HCT116 (cell line): ENCODE measurements around the gene ADGRD1. TPM values are rescaled to one million over a fixed set of nuclear protein-coding genes. Genes with fewer than 3 reads are reported as not detected.

Source experiments
- ATAC-seq: fragments of 200-7000 bp; cut with Tn5 transposase; 2 replicates; pipeline ENCODE4 v1.9.1; 2020; ENCODE audit warnings: mild to moderate bottlenecking, moderate library complexity
- BruUV-seq: library from RNA; stranded (reverse); fragments of 400-500 nt; replicated peaks from 2 replicates; lab custom pipeline; 2021; lab: Mats Ljungman, UMichigan
- CTCF ChIA-PET: fragments of 300-600 bp; sonication (Branson Sonifier 250); formaldehyde crosslinking; loops from one replicate; lab custom pipeline; 2021; ENCODE audit warnings: antibody characterized with exemption; lab: Charles Lee
- POLR2A ChIA-PET: fragments of 300-600, 350-600 bp; sonication (Branson Sonifier 250); formaldehyde crosslinking; loops from one replicate; lab custom pipeline; 2021; ENCODE audit warnings: antibody characterized with exemption; lab: Charles Lee
- RAD21 ChIA-PET, 2 experiments: fragments of 300-600 bp; sonication (Branson Sonifier 250); formaldehyde crosslinking; loops; one replicate each; lab custom pipeline; 2023; ENCODE audit warnings: low total read pairs in 2 of 2; ENCODE audit not compliant: uncharacterized antibody in 2 of 2, unreplicated experiment in 2 of 2, low non-redundant PET in 1 of 2; lab: Charles Lee
- DNase-seq: peaks from one replicate; pipeline ENCODE4 v3.0.0-alpha.2; 2010; ENCODE audit warnings: low read depth, low spot score
- H2AFZ ChIP-seq: fragments of 200-600 bp; shearing (Covaris generic), sonication (generic); 2 replicates; pipeline ENCODE4 v1.6.1; 2017; ENCODE audit warnings: low read depth, mixed run types, mixed read lengths, antibody characterized with exemption, low read length; ENCODE audit not compliant: poor library complexity, severe bottlenecking
- H3K27ac ChIP-seq: 2 replicates; pipeline ENCODE4 v1.5.1; 2012; ENCODE audit warnings: low read depth, low read length
- H3K27me3 ChIP-seq: fragments of 200-600 bp; sonication (generic); 2 replicates; pipeline ENCODE4 v1.6.1; 2016; ENCODE audit warnings: mixed run types, low read length, mixed read lengths; ENCODE audit not compliant: insufficient read depth
- H3K36me3 ChIP-seq, 2 experiments: fragments of 200-500 bp in 1 of 2; fragments of 200-600 bp in 1 of 2; sonication (Bioruptor generic) in 1 of 2; sonication (generic) in 1 of 2; 2 replicates each; pipeline versions ENCODE4 v1.5.1 to v1.6.1; 2014 to 2016; ENCODE audit warnings: low read length in 2 of 2, inconsistent platforms in 1 of 2, mixed read lengths in 1 of 2, mixed run types in 1 of 2; ENCODE audit not compliant: insufficient read depth in 2 of 2, control insufficient read depth in 1 of 2
- H3K4me1 ChIP-seq, 2 experiments: fragments of 200-600 bp in 1 of 2; sonication (generic) in 1 of 2; 2 replicates each; pipeline versions ENCODE4 v1.5.1 to v1.6.1; 2012 to 2017; ENCODE audit warnings: low read length in 2 of 2, inconsistent platforms in 1 of 2, mild to moderate bottlenecking in 1 of 2, mixed read lengths in 1 of 2, mixed run types in 1 of 2, moderate library complexity in 1 of 2; ENCODE audit not compliant: insufficient read depth in 2 of 2, control insufficient read depth in 1 of 2
- H3K4me2 ChIP-seq: fragments of 200-600 bp; sonication (generic); 2 replicates; pipeline ENCODE4 v1.6.1; 2017; ENCODE audit warnings: mixed run types, low read length, mixed read lengths
- H3K4me3 ChIP-seq, 2 experiments: fragments of 200-600 bp in 1 of 2; sonication (generic) in 1 of 2; replicated peaks in 1 of 2; 2 replicates each; pipeline ENCODE4 v1.5.1; 2011 to 2016; ENCODE audit warnings: low read length in 2 of 2, control low read depth in 1 of 2, low read depth in 1 of 2, mild to moderate bottlenecking in 1 of 2, mixed read lengths in 1 of 2, mixed run types in 1 of 2
- H3K79me2 ChIP-seq: fragments of 200-600 bp; sonication (generic); 2 replicates; pipeline ENCODE4 v1.6.1; 2017; ENCODE audit warnings: mild to moderate bottlenecking, mixed run types, low read length, moderate library complexity, mixed read lengths; ENCODE audit not compliant: insufficient read depth
- H3K9ac ChIP-seq: fragments of 200-600 bp; sonication (generic); 2 replicates; pipeline ENCODE4 v1.6.1; 2016; ENCODE audit warnings: low read length, mixed read lengths
- H3K9me2 ChIP-seq: fragments of 200-600 bp; sonication (generic), shearing (Covaris generic); 2 replicates; pipeline ENCODE4 v1.6.1; 2017; ENCODE audit warnings: mixed run types, mild to moderate bottlenecking, moderate library complexity; ENCODE audit not compliant: insufficient read depth
- H3K9me3 ChIP-seq, 2 experiments: fragments of 200-500 bp in 1 of 2; fragments of 200-600 bp in 1 of 2; sonication (Bioruptor generic) in 1 of 2; sonication (generic) in 1 of 2; 2 replicates each; pipeline ENCODE4 v1.6.1; 2014 to 2017; ENCODE audit warnings: low read length in 2 of 2, mixed read lengths in 2 of 2, inconsistent platforms in 1 of 2, low read depth in 1 of 2, mild to moderate bottlenecking in 1 of 2, mixed run types in 1 of 2, moderate library complexity in 1 of 2; ENCODE audit not compliant: control insufficient read depth in 1 of 2, insufficient read depth in 1 of 2
- H4K20me1 ChIP-seq: fragments of 200-600 bp; sonication (generic), shearing (Covaris generic); 2 replicates; pipeline ENCODE4 v1.6.1; 2017; ENCODE audit warnings: mixed run types, mild to moderate bottlenecking, moderate library complexity; ENCODE audit not compliant: insufficient read depth
- CEBPB ChIP-seq: IDR thresholded peaks from 2 replicates; pipeline ENCODE4 v1.6.1; 2012; ENCODE audit warnings: low read depth
- EGR1 ChIP-seq: IDR thresholded peaks from 2 replicates; pipeline ENCODE4 v1.6.1; 2012; ENCODE audit warnings: low read depth
- EZH2 ChIP-seq: fragments of 200-600 bp; sonication (generic); IDR thresholded peaks from 2 replicates; pipeline ENCODE4 v1.6.1; 2017; ENCODE audit warnings: antibody characterized with exemption, mixed run types
- EZH2phosphoT487 ChIP-seq: fragments of 200-600 bp; IDR thresholded peaks from 2 replicates; pipeline ENCODE4 v1.6.1; 2018; ENCODE audit warnings: antibody characterized with exemption, borderline replicate concordance
- RAD21 ChIP-seq: IDR thresholded peaks from 2 replicates; pipeline ENCODE4 v1.6.1; 2012; ENCODE audit warnings: low read depth, mild to moderate bottlenecking
- SP1 ChIP-seq: IDR thresholded peaks from 2 replicates; pipeline ENCODE4 v1.6.1; 2012; ENCODE audit warnings: low read depth
- SRF ChIP-seq: IDR thresholded peaks from 2 replicates; pipeline ENCODE4 v1.6.1; 2012; ENCODE audit warnings: low read depth
- TCF7L2 ChIP-seq: IDR thresholded peaks from 2 replicates; pipeline ENCODE4 v1.7.0; 2011; ENCODE audit warnings: borderline replicate concordance, inconsistent platforms; ENCODE audit not compliant: insufficient read depth, insufficient read length; ENCODE audit errors: extremely low read depth
- ZNF274 ChIP-seq: fragments of 200-500 bp; sonication (Bioruptor generic); IDR thresholded peaks from 2 replicates; pipeline ENCODE4 v1.6.1; 2014; ENCODE audit warnings: mild to moderate bottlenecking, low read depth, low read length, inconsistent platforms
- intact Hi-C: fragments of 100-400 bp; cut with micrococcal nuclease; formaldehyde crosslinking; loops from 2 replicates; pipeline ENCODE4 v1.10.0; 2022
- total RNA-seq: library from RNA; stranded (reverse); gene quantifications from one replicate; pipeline ENCODE4 v1.2.1, GENCODE V29; 2021; ENCODE audit not compliant: unreplicated experiment
- TF ChIP-seq, protein P1 (sequence below), 3 experiments: fragments of 200-600 bp in 1 of 3; sonication (generic) in 1 of 3; IDR thresholded peaks in 2 of 3; conservative IDR thresholded peaks in 1 of 3; 2 replicates each; pipeline ENCODE4 v1.5.1; 2012 to 2017; ENCODE audit warnings: low read depth in 2 of 3, low read length in 2 of 3, antibody characterized with exemption in 1 of 3, borderline replicate concordance in 1 of 3, control low read depth in 1 of 3, mild to moderate bottlenecking in 1 of 3, mixed read lengths in 1 of 3, mixed run types in 1 of 3, moderate library complexity in 1 of 3; ENCODE audit not compliant: insufficient read depth in 1 of 3
- TF ChIP-seq, protein P2 (sequence below): IDR thresholded peaks from 2 replicates; pipeline ENCODE4 v1.6.1; 2012
- TF ChIP-seq, protein P3 (sequence below): IDR thresholded peaks from 2 replicates; pipeline ENCODE4 v1.6.1; 2012

ADGRD1 gene
- total RNA-seq, 1 experiment from 2014 or later: 0.44 TPM

DNA sequence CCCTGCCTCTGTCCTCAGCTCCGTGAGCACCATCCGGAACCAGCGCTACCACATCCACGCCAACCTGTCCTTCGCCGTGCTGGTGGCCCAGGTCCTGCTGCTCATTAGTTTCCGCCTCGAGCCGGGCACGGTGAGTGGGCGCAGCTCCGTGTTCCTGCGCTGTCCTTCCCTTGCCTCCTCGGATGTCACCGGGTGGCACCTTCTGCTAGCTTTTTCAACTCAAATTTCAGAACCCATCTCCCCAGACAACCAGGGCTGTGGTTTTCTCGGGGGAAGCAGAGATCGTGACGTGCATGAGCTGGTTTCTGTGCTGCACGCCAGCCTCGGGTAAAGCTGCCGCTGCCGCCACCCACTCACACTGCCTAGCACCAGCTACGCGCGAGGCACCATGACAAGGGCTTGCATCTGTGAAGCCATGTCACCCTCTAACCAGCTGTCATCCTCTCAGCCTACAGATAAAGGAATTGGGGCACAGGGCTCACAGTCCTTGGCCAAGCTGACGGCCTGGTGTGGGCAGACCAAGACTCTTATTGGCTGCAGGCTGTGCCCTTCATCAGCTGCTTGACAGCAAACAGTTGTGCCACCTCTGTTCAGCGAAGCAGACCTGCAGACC lies 152.1 kb downstream of the ADGRD1 start:
- Histone ChIP-seq H3K9me2 (no peaks in the 10 kb centered on the region), H4K20me1 (no peaks in the 10 kb centered on the region), H3K9ac (no peak overlapping the region), H3K4me3 (no peak overlapping the region), H2AFZ (no peak overlapping the region), H3K4me2 (no peak overlapping the region), H3K9me3 (no peaks in the 10 kb centered on the region), H3K36me3 (no peaks in the 10 kb centered on the region), H3K79me2 (no peaks in the 10 kb centered on the region), H3K27me3 (no peaks in the 10 kb centered on the region), H3K27ac (no peak overlapping the region), H3K4me1 (0 out of 4 replicates have a peak, but pooled peaks cover 0 to 5% of the 10 kb centered on the region in 2 experiments)
- POLR2A ChIA-PET: interaction anchor here (1.5 kb wide), 1 partner anchor 26 kb away, joined by 3 read pairs; no protein-coding TSS in a partner anchor
- CTCF ChIA-PET: interaction anchor here (1.4 to 4.0 kb wide), 5 partner anchors 11 to 725 kb away, joined by 5 to 43 read pairs (median 17); no protein-coding TSS in a partner anchor
- intact Hi-C loops: loop anchor here (2.0 kb wide), 1 partner anchor 723 kb away; the partner anchor contains the start of gene MMP17
- TF ChIP-seq TCF7L2 (no peak), EZH2phosphoT487 (no peak), CEBPB (no peak), SRF (no peak), ZNF274 (no peak), SP1 (no peak), RAD21 (no peak), EGR1 (no peak), EZH2 (no peak)
- TF ChIP-seq, protein P1, sequence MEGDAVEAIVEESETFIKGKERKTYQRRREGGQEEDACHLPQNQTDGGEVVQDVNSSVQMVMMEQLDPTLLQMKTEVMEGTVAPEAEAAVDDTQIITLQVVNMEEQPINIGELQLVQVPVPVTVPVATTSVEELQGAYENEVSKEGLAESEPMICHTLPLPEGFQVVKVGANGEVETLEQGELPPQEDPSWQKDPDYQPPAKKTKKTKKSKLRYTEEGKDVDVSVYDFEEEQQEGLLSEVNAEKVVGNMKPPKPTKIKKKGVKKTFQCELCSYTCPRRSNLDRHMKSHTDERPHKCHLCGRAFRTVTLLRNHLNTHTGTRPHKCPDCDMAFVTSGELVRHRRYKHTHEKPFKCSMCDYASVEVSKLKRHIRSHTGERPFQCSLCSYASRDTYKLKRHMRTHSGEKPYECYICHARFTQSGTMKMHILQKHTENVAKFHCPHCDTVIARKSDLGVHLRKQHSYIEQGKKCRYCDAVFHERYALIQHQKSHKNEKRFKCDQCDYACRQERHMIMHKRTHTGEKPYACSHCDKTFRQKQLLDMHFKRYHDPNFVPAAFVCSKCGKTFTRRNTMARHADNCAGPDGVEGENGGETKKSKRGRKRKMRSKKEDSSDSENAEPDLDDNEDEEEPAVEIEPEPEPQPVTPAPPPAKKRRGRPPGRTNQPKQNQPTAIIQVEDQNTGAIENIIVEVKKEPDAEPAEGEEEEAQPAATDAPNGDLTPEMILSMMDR (IDR thresholded peaks at IDR 0.05 in 2 of 3, conservative IDR thresholded peaks at IDR 0.05 in 1 of 3; ENCODE audit: borderline replicate concordance in 1 of 3, insufficient read depth in 1 of 3, low read depth in 2 of 3, low read length in 2 of 3): no peak
- TF ChIP-seq, protein P2, sequence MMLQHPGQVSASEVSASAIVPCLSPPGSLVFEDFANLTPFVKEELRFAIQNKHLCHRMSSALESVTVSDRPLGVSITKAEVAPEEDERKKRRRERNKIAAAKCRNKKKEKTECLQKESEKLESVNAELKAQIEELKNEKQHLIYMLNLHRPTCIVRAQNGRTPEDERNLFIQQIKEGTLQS: no peak
- TF ChIP-seq, protein P3, sequence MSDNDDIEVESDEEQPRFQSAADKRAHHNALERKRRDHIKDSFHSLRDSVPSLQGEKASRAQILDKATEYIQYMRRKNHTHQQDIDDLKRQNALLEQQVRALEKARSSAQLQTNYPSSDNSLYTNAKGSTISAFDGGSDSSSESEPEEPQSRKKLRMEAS: no peak
- no peak for ATAC-seq
- DNase-seq: no peak
- RAD21 ChIA-PET: interaction anchor here in 1 of 2 experiments (1.1 kb wide), 1 partner anchor 26 kb away, joined by 5 read pairs; no protein-coding TSS in a partner anchor
- no TSS peak for BruUV-seq
